KBM-7 (cell line): Measurements from ENCODE around the gene LYPD5.
"Not testable (repeated sequence)": the region's sequence is repeated elsewhere in the genome, so short reads cannot be mapped to it uniquely, and the experiment has no call there.

Experiments used
- DNase-seq: peaks from one replicate; pipeline ENCODE4 v3.0.0-alpha.2; 2015
- in situ Hi-C: fragments of 300-500 bp; cut with MboI; formaldehyde crosslinking; loops from 2 replicates; pipeline ENCODE4 v1.14.3; 2020; ENCODE audit warnings: low sequenced_read_pairs, low pct_unique_long_range_greater_than_20kb, mixed read lengths

The LYPD5 gene, protein sequence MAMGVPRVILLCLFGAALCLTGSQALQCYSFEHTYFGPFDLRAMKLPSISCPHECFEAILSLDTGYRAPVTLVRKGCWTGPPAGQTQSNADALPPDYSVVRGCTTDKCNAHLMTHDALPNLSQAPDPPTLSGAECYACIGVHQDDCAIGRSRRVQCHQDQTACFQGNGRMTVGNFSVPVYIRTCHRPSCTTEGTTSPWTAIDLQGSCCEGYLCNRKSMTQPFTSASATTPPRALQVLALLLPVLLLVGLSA

GRCh38 chr19:43802216-43802951, at the start of gene LYPD5:
Gene LYPD5, minus strand, starts transcription at chr19:43802447. Its CDS starts 67 bp downstream, at chr19:43802380.
- in situ Hi-C loops, result no loop called here
- DNase-seq, result no peak

DNA sequence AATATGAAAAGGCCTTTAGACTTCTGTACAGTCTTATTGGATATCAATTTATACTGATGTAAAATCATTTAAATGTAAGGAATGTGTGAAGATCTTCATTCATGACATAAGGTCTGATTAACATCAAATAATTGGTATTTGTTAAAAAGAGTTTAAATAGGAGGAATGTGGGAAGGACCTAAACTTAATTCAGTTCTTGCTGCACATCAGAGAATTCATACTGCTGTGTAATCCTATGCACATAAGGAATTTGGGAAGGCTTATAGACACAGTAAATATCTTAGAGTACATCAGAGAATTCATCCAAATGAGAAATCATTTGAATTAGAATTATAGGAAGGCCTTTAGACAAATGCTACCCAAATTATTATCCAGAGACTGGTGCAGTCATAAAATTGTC, 46.6 kb upstream of the LYPD5 start:
- in situ Hi-C loops, result no loop called here

DNA sequence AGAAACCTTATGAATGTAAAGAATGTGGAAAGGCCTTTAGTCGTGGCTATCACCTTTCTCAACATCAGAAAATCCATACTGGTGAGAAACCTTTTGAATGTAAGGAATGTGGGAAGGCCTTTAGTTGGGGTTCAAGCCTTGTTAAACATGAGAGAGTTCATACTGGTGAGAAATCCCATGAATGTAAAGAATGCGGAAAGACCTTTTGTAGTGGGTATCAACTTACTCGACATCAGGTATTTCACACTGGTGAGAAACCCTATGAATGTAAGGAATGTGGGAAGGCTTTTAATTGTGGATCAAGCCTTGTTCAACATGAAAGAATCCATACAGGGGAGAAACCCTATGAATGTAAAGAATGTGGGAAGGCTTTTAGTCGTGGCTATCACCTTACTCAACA, 45.6 kb upstream of the LYPD5 start:
- in situ Hi-C loops, result no loop called here

More for the DNA sequence above, 46.6 kb upstream of the LYPD5 start:
- no peak for DNase-seq

GRCh38 chr19:43847246-43847645, 45.0 kb upstream of the LYPD5 start:
- DNase-seq, result no peak
- in situ Hi-C loops, result no loop called here

More for the DNA sequence above, 45.6 kb upstream of the LYPD5 start:
- DNase-seq, result no peak

GRCh38 chr19:43842007-43842406, 39.8 kb upstream of the LYPD5 start:
- in situ Hi-C loops, result no loop called here
- DNase-seq, result no peak

- no peak for DNase-seq
- in situ Hi-C loops, result no loop called here
These were observed 36.9 kb upstream of the LYPD5 start for GRCh38 chr19:43839139-43839538.

GRCh38 chr19:43826787-43827754, 24.8 kb upstream of the LYPD5 start, which contains the start of gene ZNF283:
Gene ZNF283, plus strand, starts transcription at chr19:43827321. Its CDS starts 6,184 bp downstream, at chr19:43833505.
- DNase-seq, result peak; percentile 88
- in situ Hi-C loops, result no loop called here

- DNase-seq, in situ Hi-C loops: not testable (repeated sequence)
These were observed 22.3 kb upstream of the LYPD5 start for GRCh38 chr19:43824572-43824971.

DNA sequence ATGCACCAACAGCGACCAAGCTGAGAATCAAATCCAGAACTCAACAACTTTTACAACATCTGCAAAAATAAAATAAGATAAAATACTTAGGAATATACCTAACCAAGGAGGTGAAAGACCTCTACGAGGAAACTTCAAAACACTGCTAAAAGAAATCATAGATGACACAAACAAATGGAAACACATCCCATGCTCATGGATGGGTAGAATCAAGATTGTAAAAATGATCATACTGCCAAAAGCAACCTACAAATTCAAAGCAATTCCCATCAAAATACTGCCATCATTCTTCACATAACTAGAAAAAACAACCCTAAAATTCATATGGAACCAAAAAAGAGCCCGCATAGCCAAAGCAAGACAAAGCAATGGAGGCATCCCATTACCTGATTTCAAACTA, 21.6 kb upstream of the LYPD5 start:
- in situ Hi-C loops, result not testable (repeated sequence)

DNA sequence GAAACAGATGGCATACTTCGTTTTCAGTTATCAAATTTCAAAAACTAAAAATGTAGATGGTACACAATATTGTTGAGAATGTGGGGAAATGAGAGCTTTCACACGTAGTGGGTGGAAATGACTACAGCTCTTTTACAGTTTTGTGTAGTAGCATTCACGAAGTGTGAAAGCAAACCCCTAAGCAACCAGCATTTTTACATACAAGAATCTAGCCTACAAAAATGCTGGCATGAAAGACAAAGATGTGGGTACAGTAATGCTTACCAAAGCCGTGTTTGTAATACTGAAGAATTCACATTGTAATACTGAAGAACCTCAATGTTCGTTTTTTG, 18.6 kb upstream of the LYPD5 start:
- no peak for DNase-seq
- in situ Hi-C loops, result no loop called here

More for the DNA sequence above, 21.6 kb upstream of the LYPD5 start:
- not testable (repeated sequence) for DNase-seq

- in situ Hi-C loops, result no loop called here
- no peak for DNase-seq
These were observed 18.0 kb upstream of the LYPD5 start for GRCh38 chr19:43820098-43820883.

DNA sequence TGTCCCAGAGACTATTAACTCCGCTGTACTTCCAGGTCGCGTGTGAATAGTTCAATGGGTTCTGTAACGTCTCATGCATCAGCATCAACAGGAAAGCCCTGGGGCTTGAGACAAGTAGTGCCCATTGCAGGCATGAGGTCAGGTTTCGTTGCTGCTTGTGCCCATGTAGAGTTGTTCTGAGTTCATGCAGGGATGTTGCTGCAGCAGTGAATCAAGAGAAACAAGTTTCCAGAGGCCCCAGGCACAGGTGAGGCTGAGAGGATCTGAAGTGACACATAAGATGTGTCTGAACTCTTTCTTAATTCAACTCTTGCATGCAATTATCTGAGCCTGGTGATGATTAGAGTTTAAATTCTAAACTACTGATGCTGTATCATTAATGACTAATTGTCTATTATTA, 16.3 kb upstream of the LYPD5 start:
- no peak for DNase-seq
- in situ Hi-C loops, result no loop called here

DNA sequence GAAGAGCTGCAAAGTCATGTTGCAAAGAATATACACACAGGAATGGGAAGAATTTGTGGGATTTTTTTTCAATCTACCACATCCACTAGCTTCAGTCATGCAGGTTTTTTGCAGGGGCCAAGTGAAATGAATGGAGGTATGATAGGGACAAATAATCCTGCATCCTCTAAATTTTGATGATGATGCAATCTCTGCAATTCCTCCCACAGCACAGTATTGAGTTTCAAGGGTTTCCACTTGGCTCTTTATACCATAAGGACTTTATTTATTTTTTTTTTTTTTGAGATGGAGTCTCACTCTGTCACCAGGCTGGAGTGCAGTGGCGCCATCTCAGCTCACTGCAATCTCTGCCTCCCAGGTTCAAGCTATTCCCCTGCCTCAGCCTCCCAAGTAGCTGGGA, 15.2 kb upstream of the LYPD5 start:
- DNase-seq, in situ Hi-C loops: not testable (repeated sequence)

DNA sequence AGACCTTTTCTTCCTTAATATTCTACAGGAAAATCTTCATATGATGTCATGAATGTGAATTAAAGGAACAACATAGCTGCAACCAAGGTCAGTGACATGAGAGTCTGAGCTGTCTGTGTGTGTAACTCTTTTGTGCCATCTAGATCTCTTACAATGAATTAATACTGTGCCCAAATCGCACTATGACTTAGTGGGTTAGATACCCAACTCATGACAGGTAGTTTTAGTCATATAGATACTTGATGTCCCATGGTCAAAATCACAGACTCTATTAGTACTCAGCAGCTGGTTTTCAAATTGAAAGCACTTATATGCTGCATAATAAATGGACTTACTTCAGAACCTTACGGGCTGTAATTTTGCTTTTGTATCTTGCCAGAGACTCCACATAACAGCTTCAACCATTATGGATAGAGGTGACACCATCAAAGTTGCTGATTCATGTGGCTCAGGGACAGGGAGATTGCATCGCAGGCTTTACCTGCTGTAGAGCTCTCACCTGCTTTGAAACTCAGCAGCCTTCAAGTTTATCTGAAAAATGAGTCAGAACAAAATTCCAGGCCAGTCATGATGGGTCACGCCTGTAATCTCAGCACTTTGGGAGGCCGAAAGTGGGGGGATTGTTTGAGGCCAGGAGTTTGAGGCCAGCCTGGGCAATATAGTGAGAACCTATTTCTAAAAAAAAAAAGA, 12.6 kb upstream of the LYPD5 start:
- in situ Hi-C loops, result no loop called here
- no peak for DNase-seq

GRCh38 chr19:43812688-43813087, 10.4 kb upstream of the LYPD5 start:
- in situ Hi-C loops, result no loop called here
- DNase-seq, result peak; percentile 37

GRCh38 chr19:43812259-43812658, 10.0 kb upstream of the LYPD5 start:
- DNase-seq, result no peak
- in situ Hi-C loops, result no loop called here

DNA sequence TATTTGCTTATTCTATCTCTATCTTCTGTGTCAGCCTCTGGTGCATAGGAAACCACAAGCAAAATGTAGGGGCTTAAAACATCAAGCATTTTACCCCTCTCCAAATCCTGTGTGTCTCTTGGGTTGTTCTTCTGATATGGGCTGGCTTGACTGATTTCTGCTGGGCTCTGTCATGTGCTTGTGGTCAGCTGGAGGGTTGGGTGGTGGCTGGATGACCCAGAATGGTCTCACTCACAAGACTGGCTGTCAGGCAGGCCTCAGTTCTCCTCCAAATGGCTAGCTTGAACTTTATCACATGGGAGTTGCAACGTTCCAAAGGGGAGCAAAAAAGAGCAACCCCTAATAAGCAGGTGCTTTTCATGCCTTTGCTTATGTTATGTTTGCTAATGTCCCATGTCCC, 9.6 kb upstream of the LYPD5 start:
- in situ Hi-C loops, result no loop called here

More for the DNA sequence above, 9.6 kb upstream of the LYPD5 start:
- DNase-seq, result no peak
